Stimulated activated CD4-positive, alpha-beta T cell treated with anti-CD3 and anti-CD28 coated beads, TNF-alpha, amount 100 ng/mL, for 1 hour (primary cell): ENCODE data around the gene CEBPA.

Source experiments
- DNase-seq, 3 donors: peaks; one replicate each; pipeline ENCODE4 v3.0.0-alpha.2; 2020; ENCODE audit warnings: low read depth in 3 of 3, low spot score in 1 of 3

Gene CEBPA

DNA sequence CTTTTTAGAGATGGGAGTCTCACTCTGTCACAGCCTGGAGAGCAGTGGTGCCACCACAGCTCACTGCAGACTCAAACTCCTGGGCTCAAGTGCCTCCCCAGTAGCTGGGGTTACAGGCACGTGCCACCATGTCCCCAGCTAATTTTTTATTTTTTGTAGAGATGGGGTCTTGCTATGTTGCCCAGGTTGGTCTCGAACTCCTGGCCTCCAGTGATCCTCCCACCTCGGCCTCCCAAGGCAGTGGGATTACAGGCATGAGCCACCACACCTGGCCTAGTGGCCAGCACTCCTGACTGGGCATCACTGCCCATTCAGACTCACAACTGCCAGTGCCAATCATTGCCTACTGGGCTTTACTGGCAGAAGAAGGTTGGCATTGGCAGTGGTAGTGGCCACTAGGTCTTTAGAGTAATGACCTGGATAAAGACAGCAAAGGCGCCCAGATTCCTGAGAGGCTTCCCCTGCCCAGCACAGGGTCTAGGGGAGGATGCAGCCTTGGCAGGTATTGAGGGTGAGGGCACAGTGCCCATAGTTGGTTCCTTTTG, 49.8 kb downstream of the CEBPA start:
- no peak for DNase-seq

DNA sequence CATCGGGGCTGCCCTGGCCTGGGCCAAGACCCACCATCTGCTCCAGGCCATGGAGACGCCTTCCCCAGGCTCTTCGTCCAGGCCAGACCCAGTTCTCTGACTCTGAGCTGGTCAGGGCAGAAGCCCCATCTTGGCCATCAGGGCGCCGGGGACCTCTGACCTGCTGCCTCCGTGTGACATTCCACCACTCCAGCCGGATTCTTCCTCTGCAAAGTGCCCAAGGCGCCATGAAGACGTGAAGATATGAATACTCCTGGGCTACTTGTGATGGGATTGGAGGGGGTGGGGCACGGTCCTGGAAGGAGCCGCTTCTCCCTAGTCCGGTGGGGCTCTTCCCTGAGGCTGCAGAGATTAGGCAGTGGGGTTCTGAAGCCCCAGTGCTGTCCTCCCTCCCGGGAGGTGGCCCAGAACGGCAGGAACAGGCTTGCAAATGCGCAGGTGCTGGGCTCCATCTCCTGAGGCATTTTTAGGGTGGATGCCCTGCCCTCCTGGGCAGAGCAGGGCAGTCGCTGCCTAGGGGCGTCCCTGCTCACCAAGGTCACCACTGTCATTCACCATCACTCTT, 50.7 kb downstream of the CEBPA start:
- no peak for DNase-seq

DNA sequence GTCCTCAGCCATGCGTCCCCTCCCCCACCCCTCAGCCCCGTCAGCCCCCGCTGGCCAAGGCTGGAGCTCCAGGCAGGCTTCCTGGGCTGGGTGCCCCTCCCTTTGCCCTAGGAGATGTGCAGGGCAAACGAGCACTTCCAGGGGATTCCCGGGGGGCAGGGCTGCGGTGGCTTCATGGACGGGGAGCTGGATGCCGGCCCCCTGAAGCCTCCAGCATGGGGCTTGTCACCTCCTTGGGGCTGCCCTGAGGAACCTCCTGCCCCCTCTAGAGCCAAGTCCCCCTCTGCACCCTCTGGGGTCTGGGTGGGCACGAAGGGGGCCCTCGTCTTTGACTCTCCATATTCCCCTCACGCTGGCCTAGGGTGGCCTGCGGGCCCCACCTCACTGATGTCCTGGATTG, 51.3 kb downstream of the CEBPA start:
- DNase-seq, result no peak

DNA sequence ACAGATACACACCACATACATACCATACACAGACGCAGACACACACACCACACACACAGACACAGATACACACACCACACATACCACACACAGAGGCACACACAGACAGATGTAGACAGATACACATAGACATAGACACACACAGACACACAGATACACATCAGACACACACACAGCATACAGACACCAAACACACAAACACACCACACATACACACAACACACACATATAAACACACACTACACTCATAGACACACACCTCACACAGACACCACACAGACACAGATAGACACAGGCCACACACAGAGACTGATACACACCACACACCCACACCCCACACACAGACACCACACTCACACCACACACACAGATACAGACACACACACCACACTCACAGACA, 51.8 kb downstream of the CEBPA start:
- no peak for DNase-seq
